ENCODE measurements around the gene UBL4A. TPM values are rescaled to one million over a fixed set of nuclear protein-coding genes. Genes with fewer than 3 reads are reported as not detected.

UBL4A gene
- total RNA-seq, 1 experiment from 2014 or later: 109 TPM

- in situ Hi-C loops (cut with HindIII; ENCODE audit: low pct_unique_long_range_greater_than_20kb, low sequenced_read_pairs): no loop called here
- no peak for DNase-seq (ENCODE audit: low read depth)
Measured at GRCh38 chrX:154434394-154435168, 51.8 kb downstream of the UBL4A start.

Other genes starting within 250 kb of the UBL4A start
- not detected in 2 replicates for gene OPN1MW3, start 229.0 kb downstream of the UBL4A start, total RNA-seq (2014; rRNA removed; shearing (Covaris generic); ENCODE audit: low replicate concordance)
- not detected in 2 replicates for gene TEX28, start 191.5 kb downstream of the UBL4A start, total RNA-seq (2014; rRNA removed; shearing (Covaris generic); ENCODE audit: low replicate concordance)
- gene TKTL1, start 190.8 kb downstream of the UBL4A start, total RNA-seq (2014; rRNA removed; shearing (Covaris generic); ENCODE audit: low replicate concordance): 0.37 and 0.64 TPM in 2 replicates
- 1,120 and 1,164 TPM in 2 replicates for gene FLNA, start 112.0 kb downstream of the UBL4A start, total RNA-seq (2014; rRNA removed; shearing (Covaris generic); ENCODE audit: low replicate concordance)
- gene EMD, start 107.3 kb downstream of the UBL4A start, total RNA-seq (2014; rRNA removed; shearing (Covaris generic); ENCODE audit: low replicate concordance): 32.0 and 48.7 TPM in 2 replicates
- gene RPL10, start 88.2 kb downstream of the UBL4A start, total RNA-seq (2014; rRNA removed; shearing (Covaris generic); ENCODE audit: low replicate concordance): 2,876 and 3,155 TPM in 2 replicates
- gene DNASE1L1, start 77.4 kb downstream of the UBL4A start, total RNA-seq (2014; rRNA removed; shearing (Covaris generic); ENCODE audit: low replicate concordance): 40.3 and 46.1 TPM in 2 replicates
- gene TAFAZZIN, start 75.1 kb downstream of the UBL4A start, total RNA-seq (2014; rRNA removed; shearing (Covaris generic); ENCODE audit: low replicate concordance): 38.4 and 68.0 TPM in 2 replicates
- gene ATP6AP1, start 57.9 kb downstream of the UBL4A start, total RNA-seq (2014; rRNA removed; shearing (Covaris generic); ENCODE audit: low replicate concordance): 29.2 and 46.6 TPM in 2 replicates
- 58.6 and 91.2 TPM in 2 replicates for gene GDI1, start 49.5 kb downstream of the UBL4A start, total RNA-seq (2014; rRNA removed; shearing (Covaris generic); ENCODE audit: low replicate concordance)
- 62.3 and 77.1 TPM in 2 replicates for gene FAM50A, start 42.5 kb downstream of the UBL4A start, total RNA-seq (2014; rRNA removed; shearing (Covaris generic); ENCODE audit: low replicate concordance)
- 2.2 and 2.7 TPM in 2 replicates for gene PLXNA3, start 28.3 kb downstream of the UBL4A start, total RNA-seq (2014; rRNA removed; shearing (Covaris generic); ENCODE audit: low replicate concordance)
- gene LAGE3, start 7.3 kb downstream of the UBL4A start, total RNA-seq (2014; rRNA removed; shearing (Covaris generic); ENCODE audit: low replicate concordance): 32.3 and 71.1 TPM in 2 replicates
- gene SLC10A3, start 4.0 kb upstream of the UBL4A start, total RNA-seq (2014; rRNA removed; shearing (Covaris generic); ENCODE audit: low replicate concordance): 14.0 and 21.5 TPM in 2 replicates
- 32.5 and 47.1 TPM in 2 replicates for gene FAM3A, start 29.6 kb upstream of the UBL4A start, total RNA-seq (2014; rRNA removed; shearing (Covaris generic); ENCODE audit: low replicate concordance)
- gene G6PD, start 60.2 kb upstream of the UBL4A start, total RNA-seq (2014; rRNA removed; shearing (Covaris generic); ENCODE audit: low replicate concordance): 600 and 665 TPM in 2 replicates
- gene IKBKG, start 61.0 kb upstream of the UBL4A start, total RNA-seq (2014; rRNA removed; shearing (Covaris generic); ENCODE audit: low replicate concordance): 32.9 and 49.8 TPM in 2 replicates
- gene CTAG1A, start 98.5 kb upstream of the UBL4A start, total RNA-seq (2014; rRNA removed; shearing (Covaris generic); ENCODE audit: low replicate concordance): not detected in 2 replicates
- not detected in 2 replicates for gene CTAG1B, start 132.7 kb upstream of the UBL4A start, total RNA-seq (2014; rRNA removed; shearing (Covaris generic); ENCODE audit: low replicate concordance)
- gene CTAG2, start 167.0 kb upstream of the UBL4A start, total RNA-seq (2014; rRNA removed; shearing (Covaris generic); ENCODE audit: low replicate concordance): not detected in 2 replicates